Osteocyte (in vitro differentiated cells): ENCODE data around the gene KRT80. TPM values are rescaled to one million over a fixed set of nuclear protein-coding genes. Genes with fewer than 3 reads are reported as not detected.

Experiments
- DNase-seq: peaks from one replicate; pipeline ENCODE4 v3.0.0; 2021; ENCODE audit warnings: mixed read lengths; ENCODE audit not compliant: unreplicated experiment; ENCODE audit errors: extremely low spot score
- H3K27ac Mint-ChIP-seq: one replicate; pipeline ENCODE4 v1.8.0; 2021; ENCODE audit warnings: mild to moderate bottlenecking, mixed read lengths; ENCODE audit not compliant: unreplicated experiment
- H3K27me3 Mint-ChIP-seq: one replicate; pipeline ENCODE4 v1.8.0; 2021; ENCODE audit warnings: mixed read lengths; ENCODE audit not compliant: unreplicated experiment
- H3K36me3 Mint-ChIP-seq: one replicate; pipeline ENCODE4 v1.8.0; 2021; ENCODE audit warnings: mixed read lengths; ENCODE audit not compliant: unreplicated experiment
- H3K4me1 Mint-ChIP-seq: one replicate; pipeline ENCODE4 v1.8.0; 2021; ENCODE audit warnings: mixed read lengths; ENCODE audit not compliant: unreplicated experiment
- H3K4me3 Mint-ChIP-seq: one replicate; pipeline ENCODE4 v1.8.0; 2021; ENCODE audit warnings: mild to moderate bottlenecking, moderate library complexity, mixed read lengths; ENCODE audit not compliant: unreplicated experiment
- H3K9me3 Mint-ChIP-seq: one replicate; pipeline ENCODE4 v1.8.0; 2021; ENCODE audit warnings: mixed read lengths; ENCODE audit not compliant: unreplicated experiment
- total RNA-seq: library from RNA; stranded (reverse); gene quantifications from 2 replicates; pipeline ENCODE4 v1.2.1, GENCODE V29; 2021
- TF ChIP-seq, protein P1 (sequence below): fragments of 200-600 bp; sonication (generic); IDR thresholded peaks from 2 replicates; pipeline ENCODE4 v1.5.0; 2021; ENCODE audit warnings: antibody characterized with exemption, mild to moderate bottlenecking, moderate library complexity

KRT80 gene
- total RNA-seq, 1 donor from 2014 or later, result 9.9 TPM

DNA sequence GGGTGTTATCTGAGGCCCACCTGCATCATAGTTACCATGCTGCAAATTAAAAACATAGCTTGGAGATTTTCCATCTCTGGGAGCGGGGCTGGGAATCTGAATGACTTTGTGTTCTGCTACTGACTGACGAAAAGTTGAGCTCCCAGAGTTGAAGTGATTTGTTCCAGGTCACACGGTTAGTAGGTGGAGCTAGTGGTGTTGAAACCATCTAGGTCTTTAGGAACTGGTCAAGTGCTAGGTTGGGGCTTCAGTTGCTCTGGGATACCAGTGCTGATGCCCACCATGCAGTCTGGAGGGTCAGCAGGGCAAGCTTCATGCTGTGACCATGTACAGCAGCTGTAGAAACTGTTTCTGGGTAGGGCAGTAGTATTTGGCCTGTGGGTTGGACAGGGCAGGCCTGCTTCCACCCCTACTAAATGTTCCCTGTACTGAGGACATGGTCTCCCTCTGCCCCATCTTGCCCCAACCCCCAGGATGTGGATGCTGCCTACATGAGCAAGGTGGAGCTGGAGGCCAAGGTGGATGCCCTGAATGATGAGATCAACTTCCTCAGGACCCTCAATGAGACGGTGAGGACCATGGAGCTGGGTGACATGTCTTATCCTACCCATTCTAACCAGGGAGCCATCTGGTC is 46.5 kb upstream of the KRT80 start:
- TF ChIP-seq, protein P1, sequence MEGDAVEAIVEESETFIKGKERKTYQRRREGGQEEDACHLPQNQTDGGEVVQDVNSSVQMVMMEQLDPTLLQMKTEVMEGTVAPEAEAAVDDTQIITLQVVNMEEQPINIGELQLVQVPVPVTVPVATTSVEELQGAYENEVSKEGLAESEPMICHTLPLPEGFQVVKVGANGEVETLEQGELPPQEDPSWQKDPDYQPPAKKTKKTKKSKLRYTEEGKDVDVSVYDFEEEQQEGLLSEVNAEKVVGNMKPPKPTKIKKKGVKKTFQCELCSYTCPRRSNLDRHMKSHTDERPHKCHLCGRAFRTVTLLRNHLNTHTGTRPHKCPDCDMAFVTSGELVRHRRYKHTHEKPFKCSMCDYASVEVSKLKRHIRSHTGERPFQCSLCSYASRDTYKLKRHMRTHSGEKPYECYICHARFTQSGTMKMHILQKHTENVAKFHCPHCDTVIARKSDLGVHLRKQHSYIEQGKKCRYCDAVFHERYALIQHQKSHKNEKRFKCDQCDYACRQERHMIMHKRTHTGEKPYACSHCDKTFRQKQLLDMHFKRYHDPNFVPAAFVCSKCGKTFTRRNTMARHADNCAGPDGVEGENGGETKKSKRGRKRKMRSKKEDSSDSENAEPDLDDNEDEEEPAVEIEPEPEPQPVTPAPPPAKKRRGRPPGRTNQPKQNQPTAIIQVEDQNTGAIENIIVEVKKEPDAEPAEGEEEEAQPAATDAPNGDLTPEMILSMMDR, result no peak
- Mint-ChIP-seq H3K4me1 (peaks cover 52% of the 10 kb centered on the region), H3K36me3 (no peaks in the 10 kb centered on the region), H3K27ac (peak overlapping the region; percentile 16), H3K27me3 (no peaks in the 10 kb centered on the region), H3K4me3 (no peak overlapping the region), H3K9me3 (no peaks in the 10 kb centered on the region)
- no peak for DNase-seq

DNA sequence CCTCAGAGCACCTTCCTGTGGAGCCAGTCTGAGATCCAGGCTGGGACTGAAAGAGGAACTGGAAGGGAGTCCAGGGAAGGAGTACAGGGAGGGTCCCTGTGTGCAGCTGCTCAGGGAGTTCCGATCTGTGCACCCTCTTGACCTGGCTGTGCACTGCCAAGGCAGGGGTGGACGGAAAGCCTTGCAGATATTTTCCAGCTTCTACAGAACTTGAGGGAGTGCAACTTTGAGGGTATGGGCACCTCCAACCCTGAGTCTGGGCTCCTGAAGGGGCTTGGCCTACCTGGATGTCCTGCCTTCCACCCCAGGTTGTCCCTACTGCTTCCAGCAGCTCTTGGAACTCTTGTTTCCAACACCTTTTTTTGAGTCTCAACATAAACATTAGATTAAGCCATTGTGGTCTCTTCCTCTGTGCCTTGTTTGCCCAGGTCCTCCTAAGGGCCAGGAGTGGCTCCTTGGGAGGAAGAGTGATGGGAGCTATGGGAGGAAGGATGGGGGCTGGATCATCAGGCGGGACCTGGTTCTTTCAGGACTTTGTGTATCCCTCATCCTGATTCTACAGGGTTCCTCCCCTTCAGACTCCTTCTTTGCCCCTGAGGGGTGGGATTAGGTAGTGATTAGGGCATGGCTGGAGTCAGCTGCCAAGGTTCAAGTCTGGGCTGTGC is 44.7 kb upstream of the KRT80 start:
- no peak for DNase-seq
- Mint-ChIP-seq H3K27me3 (no peaks in the 10 kb centered on the region), H3K9me3 (no peaks in the 10 kb centered on the region), H3K27ac (no peak overlapping the region), H3K4me3 (no peak overlapping the region), H3K4me1 (peaks cover 59% of the 10 kb centered on the region), H3K36me3 (no peaks in the 10 kb centered on the region)
- TF ChIP-seq, protein P1, result no peak

DNA sequence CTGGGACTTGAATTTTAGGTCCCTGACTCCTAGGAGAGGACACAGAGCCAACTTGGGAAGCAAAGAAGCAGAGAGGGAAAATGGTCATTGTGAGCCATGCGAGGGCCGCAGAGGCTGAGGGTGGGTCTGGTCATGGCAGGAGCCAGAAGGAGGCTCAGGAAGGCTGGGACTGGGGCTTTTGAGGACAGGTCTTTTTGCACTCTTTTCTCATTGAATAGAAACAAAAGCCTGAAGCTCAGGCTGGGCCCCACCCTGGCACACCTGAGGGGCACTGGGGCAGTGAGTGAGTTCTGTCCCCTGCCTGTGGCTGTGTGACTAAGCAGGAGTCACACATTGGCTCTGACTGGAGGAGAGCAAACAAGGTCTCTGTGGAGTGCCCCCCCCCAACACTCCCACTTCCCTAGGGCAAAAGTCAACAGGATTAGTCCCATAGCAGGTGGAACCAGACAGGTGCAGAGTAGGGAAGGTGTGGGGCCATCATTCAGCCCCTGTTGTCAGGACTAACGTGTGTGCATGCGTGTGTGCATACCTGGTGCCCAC is 44.1 kb upstream of the KRT80 start:
- Mint-ChIP-seq H3K27ac (no peak overlapping the region), H3K4me3 (no peak overlapping the region), H3K36me3 (no peaks in the 10 kb centered on the region), H3K4me1 (peaks cover 62% of the 10 kb centered on the region), H3K9me3 (no peaks in the 10 kb centered on the region), H3K27me3 (no peaks in the 10 kb centered on the region)
- TF ChIP-seq, protein P1, result no peak
- DNase-seq, result no peak

DNA sequence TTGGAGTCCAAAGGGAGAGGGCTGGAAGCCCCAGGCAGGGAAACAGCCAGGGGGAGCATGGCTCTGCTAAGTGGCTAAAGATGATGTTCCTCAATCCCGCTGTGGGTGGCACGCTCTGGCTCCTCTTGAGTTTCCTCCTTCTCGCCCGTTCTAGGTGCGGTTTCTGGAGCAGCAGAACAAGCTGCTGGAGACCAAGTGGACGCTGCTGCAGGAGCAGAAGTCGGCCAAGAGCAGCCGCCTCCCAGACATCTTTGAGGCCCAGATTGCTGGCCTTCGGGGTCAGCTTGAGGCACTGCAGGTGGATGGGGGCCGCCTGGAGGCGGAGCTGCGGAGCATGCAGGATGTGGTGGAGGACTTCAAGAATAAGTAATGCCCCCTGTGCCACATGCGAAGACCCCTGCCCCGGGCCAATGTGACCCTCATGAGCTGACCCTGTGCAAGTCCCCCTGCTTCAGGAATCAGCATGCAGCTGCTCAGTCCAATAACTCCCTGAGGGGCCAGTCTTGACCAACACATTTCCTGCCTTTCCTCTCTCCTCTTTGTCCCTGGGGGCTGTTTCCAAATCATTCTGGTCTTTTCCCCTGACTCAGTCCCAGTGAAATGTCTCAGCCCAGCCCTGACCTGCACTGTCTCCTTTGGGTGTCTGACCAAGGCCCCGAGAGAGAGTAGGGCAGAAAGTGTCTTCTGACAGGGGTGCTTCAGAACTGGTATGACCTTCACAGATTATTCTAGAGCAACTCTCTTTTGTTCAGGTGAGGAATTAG is 43.4 kb upstream of the KRT80 start:
- no peak for DNase-seq
- Mint-ChIP-seq H3K36me3 (no peaks in the 10 kb centered on the region), H3K27me3 (no peaks in the 10 kb centered on the region), H3K4me1 (peaks cover 69% of the 10 kb centered on the region), H3K27ac (peak overlapping the region; percentile 75), H3K9me3 (no peaks in the 10 kb centered on the region), H3K4me3 (no peak overlapping the region)
- TF ChIP-seq, protein P1, result no peak
